HG02763 (cell line): ENCODE data around the gene LIPE.
A peak's percentile ranks its signal among the peaks of the same experiment; 100 is the strongest.
"Not testable (repeated sequence)": the region's sequence is repeated elsewhere in the genome, so short reads cannot be mapped to it uniquely, and the experiment has no call there.

Experiments
- ATAC-seq: cut with Tn5 transposase; IDR thresholded peaks from one replicate; pipeline ENCODE4 v1.9.1; 2021; ENCODE audit warnings: mild to moderate bottlenecking, moderate library complexity; ENCODE audit not compliant: unreplicated experiment

The LIPE gene, protein sequence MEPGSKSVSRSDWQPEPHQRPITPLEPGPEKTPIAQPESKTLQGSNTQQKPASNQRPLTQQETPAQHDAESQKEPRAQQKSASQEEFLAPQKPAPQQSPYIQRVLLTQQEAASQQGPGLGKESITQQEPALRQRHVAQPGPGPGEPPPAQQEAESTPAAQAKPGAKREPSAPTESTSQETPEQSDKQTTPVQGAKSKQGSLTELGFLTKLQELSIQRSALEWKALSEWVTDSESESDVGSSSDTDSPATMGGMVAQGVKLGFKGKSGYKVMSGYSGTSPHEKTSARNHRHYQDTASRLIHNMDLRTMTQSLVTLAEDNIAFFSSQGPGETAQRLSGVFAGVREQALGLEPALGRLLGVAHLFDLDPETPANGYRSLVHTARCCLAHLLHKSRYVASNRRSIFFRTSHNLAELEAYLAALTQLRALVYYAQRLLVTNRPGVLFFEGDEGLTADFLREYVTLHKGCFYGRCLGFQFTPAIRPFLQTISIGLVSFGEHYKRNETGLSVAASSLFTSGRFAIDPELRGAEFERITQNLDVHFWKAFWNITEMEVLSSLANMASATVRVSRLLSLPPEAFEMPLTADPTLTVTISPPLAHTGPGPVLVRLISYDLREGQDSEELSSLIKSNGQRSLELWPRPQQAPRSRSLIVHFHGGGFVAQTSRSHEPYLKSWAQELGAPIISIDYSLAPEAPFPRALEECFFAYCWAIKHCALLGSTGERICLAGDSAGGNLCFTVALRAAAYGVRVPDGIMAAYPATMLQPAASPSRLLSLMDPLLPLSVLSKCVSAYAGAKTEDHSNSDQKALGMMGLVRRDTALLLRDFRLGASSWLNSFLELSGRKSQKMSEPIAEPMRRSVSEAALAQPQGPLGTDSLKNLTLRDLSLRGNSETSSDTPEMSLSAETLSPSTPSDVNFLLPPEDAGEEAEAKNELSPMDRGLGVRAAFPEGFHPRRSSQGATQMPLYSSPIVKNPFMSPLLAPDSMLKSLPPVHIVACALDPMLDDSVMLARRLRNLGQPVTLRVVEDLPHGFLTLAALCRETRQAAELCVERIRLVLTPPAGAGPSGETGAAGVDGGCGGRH

DNA sequence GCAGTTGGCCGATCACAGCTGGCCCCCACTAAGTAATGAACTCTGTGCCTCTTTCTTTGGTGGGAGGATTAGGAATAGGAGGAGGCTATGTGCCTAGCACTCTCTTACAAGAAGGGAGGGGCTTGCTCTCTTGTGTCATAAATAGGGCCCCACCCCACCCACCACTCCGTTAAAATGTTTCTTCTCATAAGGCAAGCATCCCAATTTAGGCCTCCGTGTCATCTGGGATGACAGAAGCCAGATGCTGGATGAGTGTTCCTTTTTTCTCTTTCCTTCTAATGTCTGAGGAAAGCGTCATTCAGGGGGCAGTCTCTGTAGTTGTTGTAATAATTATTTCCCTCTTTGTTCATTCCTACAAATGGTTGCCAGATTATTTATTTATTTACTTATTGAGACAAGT lies at the start of gene LIPE:
TSS of gene LIPE (minus strand) at position 76 of the 400 bp plus-strand sequence. CDS start 239 bp downstream, outside the sequence.
- ATAC-seq = no peak

DNA sequence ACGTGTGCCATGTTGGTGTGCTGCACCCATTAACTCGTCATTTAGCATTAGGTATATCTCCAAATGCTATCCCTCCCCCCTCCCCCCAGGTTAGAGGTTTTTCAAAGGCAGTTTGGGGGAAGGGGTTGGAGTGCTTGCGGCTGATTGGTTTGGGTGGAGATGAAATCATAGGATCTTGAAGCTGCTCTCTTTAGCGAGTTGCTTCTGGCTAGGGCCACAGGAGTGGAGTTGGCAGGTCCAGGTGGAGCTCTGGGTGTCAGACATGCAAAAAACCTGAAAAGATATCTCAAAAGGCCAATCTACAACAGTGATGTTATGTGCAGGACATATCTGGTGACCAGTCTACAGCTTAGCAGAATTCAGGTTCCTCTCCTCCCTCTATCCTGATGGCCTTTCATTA lies 48.2 kb upstream of the LIPE start:
- no peak for ATAC-seq

DNA sequence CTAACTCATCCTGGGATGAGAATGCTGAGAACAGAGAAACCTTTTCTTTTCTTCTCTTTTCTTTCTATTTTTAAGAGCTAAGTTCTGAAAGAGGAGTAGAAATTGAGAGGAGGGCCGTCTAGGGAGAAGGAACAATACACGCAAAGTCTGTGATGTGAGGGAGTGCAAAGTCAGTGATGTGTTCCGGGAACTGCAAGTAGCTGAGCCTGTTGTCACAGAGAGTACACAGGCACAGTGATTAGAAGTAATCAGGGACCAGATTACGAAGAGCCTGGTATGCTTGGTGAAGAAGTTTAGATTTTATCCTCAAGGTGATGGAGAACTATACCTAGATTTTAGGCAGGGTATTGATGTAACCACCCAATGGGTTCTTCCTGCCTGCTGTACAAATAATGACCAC lies 47.6 kb upstream of the LIPE start:
- ATAC-seq = no peak

DNA sequence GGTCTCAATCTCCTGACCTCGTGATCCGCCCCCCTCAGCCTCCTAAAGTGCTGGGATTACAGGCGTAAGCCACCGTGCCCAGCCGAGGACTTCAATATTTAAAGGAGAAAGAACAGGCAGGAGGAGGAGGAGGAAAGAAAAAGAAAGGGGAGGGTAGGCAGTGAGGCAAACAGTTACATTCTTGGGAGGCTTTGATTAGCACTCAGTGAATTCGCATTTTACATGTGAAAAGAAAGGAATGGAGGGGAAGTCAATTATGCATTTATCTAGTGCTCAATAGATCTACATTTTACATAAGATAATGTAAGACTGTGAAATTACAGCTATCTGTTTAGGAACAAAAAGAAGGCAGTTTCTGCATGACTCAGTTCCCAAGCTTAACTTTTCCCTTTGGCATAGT lies 46.5 kb upstream of the LIPE start:
- ATAC-seq = no peak

DNA sequence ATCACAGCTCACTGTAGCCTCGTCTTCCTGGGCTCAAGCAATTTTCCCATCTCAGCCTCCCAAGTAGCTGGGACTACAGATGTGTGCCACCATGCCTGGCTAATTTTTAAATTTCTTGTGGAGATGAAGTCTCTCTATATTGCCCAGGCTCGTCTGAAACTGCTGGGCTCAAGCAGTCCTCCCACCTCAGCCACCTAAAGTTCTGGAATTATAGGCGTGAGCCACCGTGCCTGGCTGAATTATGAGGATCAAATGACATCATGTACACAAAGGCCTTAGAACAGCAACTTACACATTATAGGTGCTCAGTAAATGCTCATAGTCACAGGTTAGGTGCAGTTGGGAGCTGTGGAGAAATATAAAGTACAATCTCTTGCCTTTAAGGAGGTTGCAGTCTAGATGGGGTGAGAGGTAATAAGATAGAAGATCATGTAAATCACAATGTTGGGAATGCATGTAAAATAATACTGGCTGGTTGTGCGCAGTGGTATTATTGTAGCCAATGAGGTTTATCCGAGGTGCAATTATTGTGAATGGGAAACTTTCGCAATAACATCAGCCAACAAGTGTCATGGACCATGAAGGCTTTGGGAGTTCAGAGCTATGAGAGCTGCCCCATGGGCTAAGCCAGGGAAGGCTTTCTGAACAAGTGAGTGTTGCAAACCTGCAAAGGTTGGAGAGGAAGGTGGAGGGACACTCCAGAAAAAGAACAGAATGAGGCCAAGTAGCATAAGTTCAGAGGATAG lies 45.4 kb upstream of the LIPE start:
- ATAC-seq = no peak

DNA sequence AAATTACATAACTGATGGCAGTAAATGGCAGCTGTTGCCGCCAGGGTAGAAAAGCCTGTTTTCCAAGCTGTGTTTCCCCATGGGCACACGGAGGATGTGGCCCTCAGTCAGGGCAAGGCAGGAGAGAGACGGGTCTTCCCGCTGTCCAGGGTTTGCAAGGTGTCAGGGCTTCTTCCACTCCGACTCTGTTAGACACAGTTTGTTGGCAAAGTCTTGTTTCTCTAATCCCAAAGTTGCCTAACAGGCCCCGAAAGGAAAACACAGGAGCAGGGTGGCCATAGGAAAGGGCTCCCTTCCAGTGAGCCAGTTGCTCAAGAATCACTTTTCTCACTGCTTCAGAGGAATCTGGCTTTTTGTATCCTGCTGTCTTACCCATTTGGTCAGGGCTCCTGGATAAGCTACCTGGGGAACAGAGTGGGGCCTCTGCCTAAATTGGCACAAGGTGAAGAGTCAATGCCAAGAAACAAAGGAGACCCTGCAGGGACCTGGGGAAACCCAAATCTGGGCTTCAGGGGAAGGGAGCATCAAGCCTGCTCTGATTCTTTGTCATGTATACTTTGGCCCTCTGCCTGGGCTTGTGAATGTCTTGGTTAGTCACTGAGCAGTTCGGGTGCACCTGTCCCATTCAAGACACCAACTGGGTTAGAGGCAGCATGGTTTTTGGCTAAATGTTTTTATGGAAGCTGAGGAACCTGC lies 44.5 kb upstream of the LIPE start:
- no peak for ATAC-seq

DNA sequence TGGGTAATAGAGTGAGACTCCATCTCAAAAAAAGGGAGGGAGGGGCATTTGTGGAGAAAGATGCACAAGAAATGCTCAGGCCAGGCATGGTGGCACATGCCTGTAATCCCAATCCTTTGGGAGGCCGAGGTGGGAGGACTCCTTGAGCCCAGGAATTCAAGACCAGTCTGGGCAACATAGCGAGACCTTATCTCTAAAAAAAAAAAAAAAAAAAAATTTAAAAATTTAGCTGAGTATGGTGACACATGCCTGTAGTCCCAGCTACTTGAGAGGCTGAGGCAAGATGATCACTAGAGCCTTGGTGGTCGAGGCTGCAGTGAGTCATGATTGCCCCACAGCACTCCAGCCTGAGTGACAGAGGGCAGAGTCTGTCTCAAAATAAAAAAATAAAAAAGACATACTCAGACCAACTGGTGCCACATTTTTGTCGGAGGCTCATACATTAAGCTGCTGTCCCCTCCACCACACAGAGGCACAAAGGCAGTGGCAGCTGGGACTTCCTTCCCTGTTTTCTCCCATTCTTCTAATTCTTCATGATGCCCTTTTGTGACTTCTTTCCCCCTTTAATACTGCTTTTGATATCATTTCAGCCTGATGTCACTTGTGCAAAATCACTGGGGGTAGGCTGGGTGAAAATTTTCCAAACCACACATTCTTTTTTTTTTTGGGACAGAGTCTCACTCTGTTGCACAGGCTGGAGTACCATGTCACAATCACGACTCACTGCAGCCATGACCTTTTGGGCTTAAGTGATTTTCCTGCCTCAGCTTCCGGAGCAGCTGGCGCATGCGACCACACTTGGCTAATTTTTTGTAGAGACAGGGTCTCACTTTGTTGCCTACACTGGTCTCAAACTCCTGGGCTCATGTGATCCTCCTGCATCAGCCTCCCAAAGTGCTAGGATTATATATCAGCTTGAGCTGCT lies 42.4 kb upstream of the LIPE start:
- no peak for ATAC-seq

DNA sequence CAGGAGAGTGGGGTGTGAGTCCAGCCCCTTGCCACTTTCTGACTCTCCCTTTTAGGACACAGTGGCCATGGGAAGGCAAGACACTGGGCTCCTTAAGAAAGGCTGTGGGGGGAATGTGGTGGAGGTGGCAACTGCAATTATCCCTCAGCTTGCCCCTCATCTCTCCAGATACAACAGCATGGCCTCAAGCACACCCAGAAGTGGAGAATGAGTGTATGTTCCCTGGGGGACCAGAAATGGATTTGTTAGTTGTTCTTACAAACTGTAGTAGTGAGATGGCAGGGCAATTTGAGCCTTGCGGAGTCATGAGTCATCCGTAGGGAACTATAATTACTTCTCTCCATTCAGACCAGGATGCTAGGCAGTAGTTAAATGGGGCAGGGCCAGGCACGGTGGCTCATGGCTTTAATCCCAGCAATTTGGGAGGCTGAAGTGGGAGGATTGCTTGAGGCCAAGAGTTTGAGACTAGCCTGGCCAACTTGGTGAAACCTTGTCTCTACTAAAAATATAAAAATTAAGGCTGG lies 41.1 kb upstream of the LIPE start:
- ATAC-seq = no peak

DNA sequence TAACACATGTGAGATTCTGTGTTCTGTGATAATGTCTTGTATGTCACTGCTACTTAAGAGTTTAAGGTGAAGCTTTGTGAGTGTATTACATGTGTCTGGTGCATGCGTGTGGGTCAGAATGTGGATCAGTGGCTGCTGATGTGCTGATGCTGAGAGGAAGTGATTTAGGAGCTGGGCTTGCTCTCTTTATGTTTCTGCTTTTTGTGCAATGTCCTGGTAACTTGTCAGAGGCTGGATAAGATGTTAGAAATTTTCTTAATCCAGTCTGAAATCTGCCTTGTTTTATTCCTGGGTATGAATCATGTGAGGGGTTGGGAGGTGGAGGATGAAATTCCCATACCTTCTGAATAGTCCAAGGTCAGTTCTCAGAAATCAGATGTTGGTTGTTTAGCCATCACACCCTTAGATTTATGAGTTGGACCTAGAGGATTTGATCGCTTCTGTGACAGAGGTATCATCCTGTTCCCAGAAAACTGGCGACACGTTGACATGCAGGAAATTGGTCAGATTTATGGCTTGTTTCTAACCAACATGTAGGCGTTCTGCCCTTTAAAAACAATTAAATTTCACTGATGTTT lies 40.1 kb upstream of the LIPE start:
- ATAC-seq = no peak

DNA sequence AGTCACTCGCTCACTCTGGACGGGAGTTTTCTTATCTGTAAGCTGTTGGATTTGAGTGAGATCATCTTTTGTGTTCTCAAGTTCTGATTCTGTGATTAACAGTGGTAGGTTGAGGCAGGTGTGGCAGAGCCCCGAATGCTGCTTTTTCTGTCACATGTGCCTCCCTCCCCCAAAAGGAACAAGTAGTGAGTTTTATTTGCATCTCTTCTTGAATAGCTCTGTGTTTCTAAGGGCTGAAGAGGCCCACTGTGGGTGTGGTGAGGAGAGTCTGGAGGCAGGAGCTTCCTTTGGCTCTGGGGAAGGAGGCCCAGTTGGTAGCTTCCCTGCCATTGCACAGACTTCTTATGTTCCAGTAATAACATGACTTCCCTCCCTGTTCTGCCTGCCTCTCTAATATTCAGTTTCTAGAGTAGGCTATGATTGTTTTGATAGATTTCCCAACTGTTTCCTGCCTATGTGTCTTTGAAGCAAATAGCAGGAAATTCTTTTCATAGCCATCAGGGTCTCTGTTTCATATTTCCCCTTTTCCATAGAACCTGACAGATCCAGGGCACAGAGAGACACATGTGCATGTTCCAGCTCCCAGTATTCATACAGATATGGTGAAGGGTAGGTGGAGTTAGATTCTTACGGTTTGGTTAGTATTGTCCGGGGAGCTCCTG lies 39.5 kb upstream of the LIPE start:
- no peak for ATAC-seq

DNA sequence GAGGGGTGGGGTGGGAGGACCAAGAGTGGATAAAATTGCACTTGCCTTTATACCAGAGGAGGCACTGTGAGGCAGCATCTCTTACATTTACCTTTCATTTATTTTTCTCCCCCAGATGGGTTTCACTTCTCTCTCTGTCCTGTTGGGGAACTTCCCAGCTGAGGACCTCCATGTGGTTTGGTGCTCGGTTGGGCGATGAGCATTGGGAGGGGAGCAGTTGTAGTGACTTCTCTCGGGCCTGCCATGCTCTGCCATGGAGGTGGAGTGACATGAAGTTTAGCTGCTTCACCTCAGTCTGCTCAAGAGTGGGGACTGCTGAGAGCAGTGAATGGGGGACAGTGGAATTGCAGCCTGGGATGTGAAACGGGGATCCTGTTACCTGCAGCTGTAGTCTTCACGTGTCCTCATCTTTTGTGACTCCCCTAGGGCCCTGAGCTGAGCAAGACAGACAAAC lies 38.7 kb upstream of the LIPE start:
- peak; percentile 55 for ATAC-seq

DNA sequence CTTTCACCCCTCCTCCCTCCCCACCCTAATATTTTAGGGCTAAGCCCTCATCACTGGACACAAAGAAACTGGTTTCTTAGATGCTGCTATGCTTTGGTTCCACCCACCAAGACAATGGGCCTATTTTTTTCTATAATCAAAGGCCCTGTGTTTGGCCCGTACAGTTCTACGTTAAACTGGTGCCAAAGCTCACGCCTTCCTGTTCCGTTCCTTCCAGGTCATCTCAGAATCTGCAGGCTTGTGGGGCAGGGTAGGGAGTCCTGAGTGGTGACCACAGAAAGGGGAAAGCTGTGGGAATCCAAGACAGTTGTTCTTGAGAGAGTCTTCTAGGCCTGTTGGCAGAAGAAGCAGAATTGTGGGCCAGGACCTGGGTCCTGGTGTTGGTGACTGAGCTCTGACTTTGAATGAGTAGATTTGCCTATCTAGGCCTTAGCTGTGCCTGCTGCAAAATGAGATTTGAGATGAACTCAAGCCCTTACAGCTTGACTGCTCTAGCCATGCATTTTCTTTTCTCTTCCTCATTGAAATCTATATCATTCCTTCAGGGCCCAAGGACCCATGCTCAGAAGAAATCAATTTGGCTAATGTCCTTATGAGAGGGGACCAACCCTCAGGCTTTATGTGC lies 34.6 kb upstream of the LIPE start:
- ATAC-seq = no peak

DNA sequence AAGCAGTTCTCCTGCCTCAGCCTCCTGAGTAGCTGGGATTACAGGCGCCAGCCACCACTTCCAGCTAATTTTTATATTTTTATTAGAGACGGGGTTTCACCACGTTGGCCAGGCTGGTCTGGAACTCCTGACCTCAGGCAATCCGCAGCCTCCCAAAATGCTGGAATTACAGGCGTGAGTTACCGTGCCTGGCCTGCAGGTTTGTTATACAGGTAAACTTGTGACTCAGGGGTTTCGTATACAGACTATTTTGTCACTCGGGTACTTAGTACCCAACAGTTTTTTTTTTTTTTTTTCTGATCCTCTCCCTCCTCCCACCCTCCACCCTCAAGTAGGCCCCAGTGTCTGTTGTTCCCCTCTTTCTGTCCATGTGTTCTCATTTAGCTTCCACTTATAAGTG lies 34.0 kb upstream of the LIPE start:
- ATAC-seq = not testable (repeated sequence)

DNA sequence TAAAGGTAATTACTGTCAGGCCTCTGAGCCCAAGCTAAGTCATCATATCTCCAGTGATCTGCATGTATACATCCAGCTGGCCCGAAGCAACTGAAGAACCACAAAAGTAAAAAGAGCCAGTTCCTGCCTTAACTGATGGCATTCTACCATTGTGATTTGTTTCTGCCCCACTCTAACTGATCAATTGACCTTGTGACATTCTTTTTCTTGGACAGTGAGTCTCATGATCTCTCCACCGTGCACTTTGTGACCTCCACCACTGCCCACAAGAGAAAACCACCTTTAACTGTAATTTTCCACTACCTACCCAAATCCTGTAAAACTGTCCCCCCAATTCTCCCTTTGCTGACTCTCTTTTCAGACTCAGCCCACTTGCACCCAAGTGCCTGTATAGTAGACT lies 32.7 kb upstream of the LIPE start:
- no peak for ATAC-seq

DNA sequence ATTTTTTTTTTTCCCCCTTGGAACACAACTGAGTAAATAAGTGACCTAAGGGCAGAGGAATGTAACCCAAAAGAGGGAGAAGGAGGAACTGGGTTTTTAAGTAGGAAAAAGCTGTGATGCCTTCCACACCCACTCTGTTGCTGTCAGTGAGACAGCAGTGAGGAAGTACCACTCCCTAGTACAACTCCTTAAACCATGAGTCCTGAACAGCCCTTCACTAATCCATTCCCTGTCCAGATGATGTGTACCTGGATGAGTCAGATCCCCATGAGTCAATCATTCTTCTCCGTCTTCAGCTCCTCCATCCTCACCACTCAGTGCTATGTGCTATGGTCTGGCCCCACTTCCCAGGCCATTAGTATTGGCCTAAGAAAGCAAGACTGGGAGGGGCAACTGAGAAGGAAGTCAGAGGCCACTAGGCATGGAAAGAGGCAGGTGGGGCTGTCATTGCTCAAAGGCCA lies 28.5 kb upstream of the LIPE start:
- no peak for ATAC-seq

DNA sequence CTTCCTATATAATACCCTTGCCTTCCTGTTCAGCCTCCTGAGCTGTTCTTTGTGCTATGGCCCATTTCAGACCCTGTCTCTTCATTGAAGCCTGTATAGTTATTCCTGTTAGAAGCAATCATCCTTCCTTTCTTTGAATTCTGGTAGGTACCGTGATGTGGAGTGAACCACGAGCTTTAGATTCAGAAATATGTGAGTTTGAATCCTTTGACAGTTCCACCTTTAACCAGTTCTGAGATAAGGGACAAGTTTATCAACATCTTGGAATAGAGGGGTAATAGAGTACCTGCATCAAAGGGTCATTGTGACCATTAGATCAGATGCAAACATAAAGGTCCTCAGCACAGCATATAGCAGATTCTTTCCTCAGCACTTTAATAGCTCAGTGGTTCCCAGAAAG lies 27.9 kb upstream of the LIPE start:
- ATAC-seq = no peak

DNA sequence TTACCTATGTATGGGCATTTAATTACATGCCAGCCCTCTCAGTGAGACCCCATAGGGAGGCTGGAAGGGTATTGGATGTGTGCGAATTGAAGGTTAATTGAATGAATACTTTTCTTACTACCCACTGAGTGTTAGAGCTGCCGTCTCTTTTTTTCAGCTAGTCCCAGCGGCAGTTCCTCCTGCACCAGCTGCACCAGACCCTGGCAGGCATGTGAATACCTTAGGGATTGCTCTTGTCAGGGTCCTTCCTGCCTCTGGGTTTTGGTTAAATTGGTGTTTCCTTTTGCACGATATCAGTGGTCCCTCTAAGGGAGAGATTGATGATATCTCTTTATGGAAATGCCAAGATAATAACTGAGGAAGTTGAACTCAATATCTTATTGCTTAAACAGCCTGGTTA lies 25.4 kb upstream of the LIPE start:
- no peak for ATAC-seq
